WTC11 (cell line): Measurements from ENCODE around the gene FGD3.

ENCODE experiments used
- CBFB ChIP-seq: sonication (generic); formaldehyde crosslinking; IDR thresholded peaks from 2 replicates; pipeline ENCODE4 v1.8.1; 2022; ENCODE audit warnings: mild to moderate bottlenecking, low read depth, missing genetic modification reagents
- CREB1 ChIP-seq: sonication (generic); formaldehyde crosslinking; IDR thresholded peaks from 2 replicates; pipeline ENCODE4 v1.8.0; 2023; ENCODE audit warnings: mild to moderate bottlenecking, missing genetic modification reagents
- CTCF ChIP-seq: fragments of 200-600 bp; IDR thresholded peaks from 2 replicates; pipeline ENCODE4 v1.8.0; 2022; ENCODE audit warnings: antibody characterized with exemption
- ELF4 ChIP-seq: sonication (generic); formaldehyde crosslinking; IDR thresholded peaks from 2 replicates; pipeline ENCODE4 v1.8.1; 2022; ENCODE audit warnings: low read depth, mild to moderate bottlenecking, moderate library complexity, missing genetic modification reagents
- GABPB1 ChIP-seq: sonication (generic); formaldehyde crosslinking; IDR thresholded peaks from 2 replicates; pipeline ENCODE4 v1.8.1; 2023; ENCODE audit warnings: mild to moderate bottlenecking, missing genetic modification reagents
- RELA ChIP-seq: sonication (generic); formaldehyde crosslinking; IDR thresholded peaks from 2 replicates; pipeline ENCODE4 v1.8.1; 2022; ENCODE audit warnings: missing genetic modification reagents, mild to moderate bottlenecking, borderline replicate concordance
- TF ChIP-seq, protein P1 (sequence below): sonication (generic); formaldehyde crosslinking; IDR thresholded peaks from 2 replicates; pipeline ENCODE4 v1.8.1; 2023; ENCODE audit warnings: mild to moderate bottlenecking, missing genetic modification reagents, moderate library complexity
- TF ChIP-seq, protein P2 (sequence below): sonication (generic); formaldehyde crosslinking; IDR thresholded peaks from 2 replicates; pipeline ENCODE4 v1.8.1; 2023; ENCODE audit warnings: mild to moderate bottlenecking, missing genetic modification reagents

GRCh38 chr9:92911511-92912475, 35.5 kb upstream of the FGD3 start:
- no peak for TF ChIP-seq CREB1 (CRISPR knock-in tag)
- TF ChIP-seq, protein P1, sequence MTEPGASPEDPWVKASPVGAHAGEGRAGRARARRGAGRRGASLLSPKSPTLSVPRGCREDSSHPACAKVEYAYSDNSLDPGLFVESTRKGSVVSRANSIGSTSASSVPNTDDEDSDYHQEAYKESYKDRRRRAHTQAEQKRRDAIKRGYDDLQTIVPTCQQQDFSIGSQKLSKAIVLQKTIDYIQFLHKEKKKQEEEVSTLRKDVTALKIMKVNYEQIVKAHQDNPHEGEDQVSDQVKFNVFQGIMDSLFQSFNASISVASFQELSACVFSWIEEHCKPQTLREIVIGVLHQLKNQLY (CRISPR knock-in tag) = no peak
- no peak for TF ChIP-seq CTCF
- TF ChIP-seq RELA = no peak
- no peak for TF ChIP-seq GABPB1
- TF ChIP-seq, protein P2, sequence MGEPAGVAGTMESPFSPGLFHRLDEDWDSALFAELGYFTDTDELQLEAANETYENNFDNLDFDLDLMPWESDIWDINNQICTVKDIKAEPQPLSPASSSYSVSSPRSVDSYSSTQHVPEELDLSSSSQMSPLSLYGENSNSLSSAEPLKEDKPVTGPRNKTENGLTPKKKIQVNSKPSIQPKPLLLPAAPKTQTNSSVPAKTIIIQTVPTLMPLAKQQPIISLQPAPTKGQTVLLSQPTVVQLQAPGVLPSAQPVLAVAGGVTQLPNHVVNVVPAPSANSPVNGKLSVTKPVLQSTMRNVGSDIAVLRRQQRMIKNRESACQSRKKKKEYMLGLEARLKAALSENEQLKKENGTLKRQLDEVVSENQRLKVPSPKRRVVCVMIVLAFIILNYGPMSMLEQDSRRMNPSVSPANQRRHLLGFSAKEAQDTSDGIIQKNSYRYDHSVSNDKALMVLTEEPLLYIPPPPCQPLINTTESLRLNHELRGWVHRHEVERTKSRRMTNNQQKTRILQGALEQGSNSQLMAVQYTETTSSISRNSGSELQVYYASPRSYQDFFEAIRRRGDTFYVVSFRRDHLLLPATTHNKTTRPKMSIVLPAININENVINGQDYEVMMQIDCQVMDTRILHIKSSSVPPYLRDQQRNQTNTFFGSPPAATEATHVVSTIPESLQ (CRISPR knock-in tag) = no peak
- TF ChIP-seq ELF4 (CRISPR knock-in tag) = no peak
- TF ChIP-seq CBFB = no peak
